GM19455 (cell line): ENCODE results near the gene HSPA12B.

Experiments
- ATAC-seq: cut with Tn5 transposase; IDR thresholded peaks from one replicate; pipeline ENCODE4 v1.9.1; 2021; ENCODE audit not compliant: unreplicated experiment

Gene HSPA12B

GRCh38 chr20:3728354-3728753, 4.1 kb upstream of the HSPA12B start:
- no peak for ATAC-seq

- no peak for ATAC-seq
These were observed 3.6 kb upstream of the HSPA12B start for GRCh38 chr20:3728876-3729275.

GRCh38 chr20:3729378-3729777, 3.1 kb upstream of the HSPA12B start:
- no peak for ATAC-seq

- ATAC-seq = no peak
These were observed 2.5 kb upstream of the HSPA12B start for GRCh38 chr20:3729811-3730540.

GRCh38 chr20:3730803-3731672, 1.4 kb upstream of the HSPA12B start:
- no peak for ATAC-seq

- ATAC-seq = no peak
These were observed 550 bp upstream of the HSPA12B start for GRCh38 chr20:3731944-3732326.

GRCh38 chr20:3733119-3733995, 872 bp downstream of the HSPA12B start:
- no peak for ATAC-seq

GRCh38 chr20:3734111-3734843, 1.8 kb downstream of the HSPA12B start:
- ATAC-seq = no peak

- ATAC-seq = no peak
These were observed 3.3 kb downstream of the HSPA12B start for GRCh38 chr20:3735768-3736167.

- ATAC-seq = no peak
These were observed 5.9 kb downstream of the HSPA12B start for GRCh38 chr20:3738111-3739053.

- no peak for ATAC-seq
These were observed 6.8 kb downstream of the HSPA12B start for GRCh38 chr20:3739054-3739925.

- no peak for ATAC-seq
These were observed 7.5 kb downstream of the HSPA12B start for GRCh38 chr20:3739926-3740451.

- ATAC-seq = no peak
These were observed 8.3 kb downstream of the HSPA12B start for GRCh38 chr20:3740615-3741301.

GRCh38 chr20:3741836-3742458, 9.5 kb downstream of the HSPA12B start:
- no peak for ATAC-seq

GRCh38 chr20:3743251-3743650, 10.8 kb downstream of the HSPA12B start:
- no peak for ATAC-seq

GRCh38 chr20:3744037-3744436, 11.6 kb downstream of the HSPA12B start:
- ATAC-seq = no peak
